HG03521 (cell line): ENCODE results near the gene RUBCN.
"Not testable (repeated sequence)": the region's sequence is repeated elsewhere in the genome, so short reads cannot be mapped to it uniquely, and the experiment has no call there.

ENCODE experiments used
- ATAC-seq: cut with Tn5 transposase; IDR thresholded peaks from one replicate; pipeline ENCODE4 v1.9.1; 2021; ENCODE audit warnings: mild to moderate bottlenecking, moderate library complexity; ENCODE audit not compliant: unreplicated experiment

The RUBCN gene

GRCh38 chr3:197661234-197661834 is 75.4 kb downstream of the RUBCN start:
- not testable (repeated sequence) for ATAC-seq

GRCh38 chr3:197659701-197660100 is 77.0 kb downstream of the RUBCN start:
- not testable (repeated sequence) for ATAC-seq

GRCh38 chr3:197659144-197659543 is 77.6 kb downstream of the RUBCN start:
- ATAC-seq: peak; percentile 46

- not testable (repeated sequence) for ATAC-seq
Observed at GRCh38 chr3:197658706-197659105, 78.0 kb downstream of the RUBCN start.

- ATAC-seq: not testable (repeated sequence)
Observed at GRCh38 chr3:197657541-197658292, 79.0 kb downstream of the RUBCN start.

GRCh38 chr3:197656960-197657359 is 79.7 kb downstream of the RUBCN start:
- not testable (repeated sequence) for ATAC-seq

- ATAC-seq: not testable (repeated sequence)
Observed at GRCh38 chr3:197656129-197656528, 80.6 kb downstream of the RUBCN start.

GRCh38 chr3:197654998-197655330 is 81.7 kb downstream of the RUBCN start:
- not testable (repeated sequence) for ATAC-seq

GRCh38 chr3:197654090-197654997 is 82.4 kb downstream of the RUBCN start:
- peak; percentile 81 for ATAC-seq

- not testable (repeated sequence) for ATAC-seq
Observed at GRCh38 chr3:197652860-197653259, 83.8 kb downstream of the RUBCN start.

GRCh38 chr3:197647649-197648048 is 89.1 kb downstream of the RUBCN start:
- ATAC-seq: not testable (repeated sequence)

GRCh38 chr3:197647191-197647590 is 89.5 kb downstream of the RUBCN start:
- ATAC-seq: not testable (repeated sequence)

- ATAC-seq: not testable (repeated sequence)
Observed at GRCh38 chr3:197646294-197646693, 90.4 kb downstream of the RUBCN start.

- ATAC-seq: not testable (repeated sequence)
Observed at GRCh38 chr3:197637556-197637955, 99.1 kb downstream of the RUBCN start.

GRCh38 chr3:197631989-197632388 is 104.7 kb downstream of the RUBCN start:
- not testable (repeated sequence) for ATAC-seq

GRCh38 chr3:197630766-197631165 is 105.9 kb downstream of the RUBCN start:
- ATAC-seq: not testable (repeated sequence)

GRCh38 chr3:197629286-197629685 is 107.4 kb downstream of the RUBCN start:
- not testable (repeated sequence) for ATAC-seq

GRCh38 chr3:197627772-197628523 is 108.8 kb downstream of the RUBCN start:
- ATAC-seq: peak; percentile 85

GRCh38 chr3:197627158-197627771 is 109.4 kb downstream of the RUBCN start:
- ATAC-seq: peak; percentile 36
